Stimulated activated CD4-positive, alpha-beta T cell treated with anti-CD3 and anti-CD28 coated beads, Interleukin-2, amount 100 ng/mL, for 4 hours (primary cell): ENCODE measurements around the gene GRB10.
"Not testable (repeated sequence)": the region's sequence is repeated elsewhere in the genome, so short reads cannot be mapped to it uniquely, and the experiment has no call there.

Experiments
- DNase-seq: peaks from one replicate; pipeline ENCODE4 v3.0.0-alpha.2; 2020; ENCODE audit warnings: low read depth

The GRB10 gene

GRCh38 chr7:50778189-50778588 is 4.5 kb downstream of the GRB10 start:
- DNase-seq, result no peak

- DNase-seq, result no peak
Measured at GRCh38 chr7:50775836-50776235, 6.9 kb downstream of the GRB10 start.

- no peak for DNase-seq
Measured at GRCh38 chr7:50775231-50775630, 7.5 kb downstream of the GRB10 start.

- DNase-seq, result no peak
Measured at GRCh38 chr7:50774319-50774718, 8.4 kb downstream of the GRB10 start.

- not testable (repeated sequence) for DNase-seq
Measured at GRCh38 chr7:50773071-50773470, 9.6 kb downstream of the GRB10 start.

- DNase-seq, result no peak
Measured at GRCh38 chr7:50771120-50772002, 11.3 kb downstream of the GRB10 start.

- DNase-seq, result no peak
Measured at GRCh38 chr7:50768485-50769474, 13.9 kb downstream of the GRB10 start.

- DNase-seq, result no peak
Measured at GRCh38 chr7:50766849-50767207, 15.9 kb downstream of the GRB10 start.

GRCh38 chr7:50766106-50766848 is 16.4 kb downstream of the GRB10 start:
- no peak for DNase-seq

- no peak for DNase-seq
Measured at GRCh38 chr7:50762337-50762736, 20.4 kb downstream of the GRB10 start.

- no peak for DNase-seq
Measured at GRCh38 chr7:50761713-50762112, 21.0 kb downstream of the GRB10 start.

- no peak for DNase-seq
Measured at GRCh38 chr7:50757703-50758390, 24.8 kb downstream of the GRB10 start.

- no peak for DNase-seq
Measured at GRCh38 chr7:50756180-50756579, 26.5 kb downstream of the GRB10 start.

- DNase-seq, result no peak
Measured at GRCh38 chr7:50754684-50755083, 28.0 kb downstream of the GRB10 start.

GRCh38 chr7:50754241-50754640 is 28.5 kb downstream of the GRB10 start:
- DNase-seq, result no peak

GRCh38 chr7:50752422-50752821 is 30.3 kb downstream of the GRB10 start:
- no peak for DNase-seq

- no peak for DNase-seq
Measured at GRCh38 chr7:50751146-50751545, 31.6 kb downstream of the GRB10 start.

- DNase-seq, result no peak
Measured at GRCh38 chr7:50749896-50750295, 32.8 kb downstream of the GRB10 start.

- DNase-seq, result no peak
Measured at GRCh38 chr7:50748472-50748871, 34.2 kb downstream of the GRB10 start.

- DNase-seq, result no peak
Measured at GRCh38 chr7:50745835-50746234, 36.9 kb downstream of the GRB10 start.

- no peak for DNase-seq
Measured at GRCh38 chr7:50745336-50745735, 37.4 kb downstream of the GRB10 start.

GRCh38 chr7:50743893-50744292 is 38.8 kb downstream of the GRB10 start:
- no peak for DNase-seq
